Left kidney (tissue), 2 donors: ENCODE measurements around the gene CAMKMT. TPM values are rescaled to one million over a fixed set of nuclear protein-coding genes. Genes with fewer than 3 reads are reported as not detected.
A peak's percentile ranks its signal among the peaks of the same experiment; 100 is the strongest.

Source experiments
- DNase-seq: peaks from one replicate; pipeline ENCODE4 v3.0.0-alpha.2; 2013
- polyA plus RNA-seq: library from polyadenylated mRNA; unstranded; fragments of 120-200 nt; gene quantifications from one replicate; pipeline ENCODE4 v1.2.1, GENCODE V29; 2013; ENCODE audit not compliant: insufficient read length

Gene CAMKMT
- polyA plus RNA-seq, 1 donor = 16.0 TPM

GRCh38 chr2:44651974-44652373 is 290.2 kb downstream of the CAMKMT start:
- no peak for DNase-seq

GRCh38 chr2:44652701-44653100 is 291.0 kb downstream of the CAMKMT start:
- no peak for DNase-seq

GRCh38 chr2:44655401-44655864 is 293.7 kb downstream of the CAMKMT start:
- DNase-seq = no peak

- DNase-seq = no peak
Measured at GRCh38 chr2:44656460-44656859, 294.7 kb downstream of the CAMKMT start.

- DNase-seq = no peak
Measured at GRCh38 chr2:44663471-44664073, 301.8 kb downstream of the CAMKMT start.

GRCh38 chr2:44668336-44668735 is 306.6 kb downstream of the CAMKMT start:
- no peak for DNase-seq

- no peak for DNase-seq
Measured at GRCh38 chr2:44671276-44671675, 309.5 kb downstream of the CAMKMT start.

GRCh38 chr2:44671916-44672315 is 310.2 kb downstream of the CAMKMT start:
- DNase-seq = no peak

GRCh38 chr2:44672431-44672830 is 310.7 kb downstream of the CAMKMT start:
- DNase-seq = no peak

- DNase-seq = no peak
Measured at GRCh38 chr2:44674473-44675284, 312.9 kb downstream of the CAMKMT start.

GRCh38 chr2:44676379-44676778 is 314.6 kb downstream of the CAMKMT start:
- no peak for DNase-seq

- no peak for DNase-seq
Measured at GRCh38 chr2:44679584-44679983, 317.8 kb downstream of the CAMKMT start.

GRCh38 chr2:44679990-44680389 is 318.2 kb downstream of the CAMKMT start:
- peak; percentile 42 for DNase-seq

GRCh38 chr2:44680424-44680971 is 318.8 kb downstream of the CAMKMT start:
- no peak for DNase-seq

GRCh38 chr2:44680983-44681531 is 319.3 kb downstream of the CAMKMT start:
- DNase-seq = no peak

- DNase-seq = no peak
Measured at GRCh38 chr2:44682459-44682858, 320.7 kb downstream of the CAMKMT start.

GRCh38 chr2:44684559-44684958 is 322.8 kb downstream of the CAMKMT start:
- DNase-seq = no peak

- DNase-seq = no peak
Measured at GRCh38 chr2:44686561-44686960, 324.8 kb downstream of the CAMKMT start.

- no peak for DNase-seq
Measured at GRCh38 chr2:44687686-44688455, 326.1 kb downstream of the CAMKMT start.

GRCh38 chr2:44688456-44689124 is 326.8 kb downstream of the CAMKMT start:
- no peak for DNase-seq

GRCh38 chr2:44689516-44689915 is 327.8 kb downstream of the CAMKMT start:
- no peak for DNase-seq
